Endothelial cell of umbilical vein (primary cell): ENCODE data around the gene USP28. TPM values are rescaled to one million over a fixed set of nuclear protein-coding genes. Genes with fewer than 3 reads are reported as not detected.
A peak's percentile ranks its signal among the peaks of the same experiment; 100 is the strongest.

Experiments
- BruUV-seq: library from RNA; stranded (reverse); fragments of 400-500 nt; replicated peaks from 2 replicates; lab custom pipeline; 2021; lab: Mats Ljungman, UMichigan
- CTCF ChIA-PET: fragments of 300-600, 350-600 bp; sonication (Branson Sonifier 250); formaldehyde crosslinking; loops from one replicate; lab custom pipeline; 2021; ENCODE audit warnings: antibody characterized with exemption, inconsistent platforms; lab: Charles Lee
- POLR2A ChIA-PET: fragments of 300-600, 350-600 bp; sonication (Branson Sonifier 250); formaldehyde crosslinking; loops from one replicate; lab custom pipeline; 2021; ENCODE audit warnings: antibody characterized with exemption, inconsistent platforms; lab: Charles Lee
- DNase-seq: peaks from one replicate; pipeline ENCODE4 v3.0.0-alpha.2; 2011; ENCODE audit warnings: low read depth, low spot score
- FAIRE-seq: peaks from 2 replicates; lab custom pipeline; 2011; peaks lifted over from hg19 to GRCh38; lab: Jason Lieb, UNC
- H2AFZ ChIP-seq: 2 replicates; pipeline ENCODE4 v1.6.0; 2012; ENCODE audit warnings: low read depth, low read length, control low read depth, inconsistent platforms
- H3K27ac ChIP-seq: 2 replicates; pipeline ENCODE4 v1.5.1; 2011; ENCODE audit warnings: low read depth, mild to moderate bottlenecking, control low read depth, low read length, moderate library complexity; ENCODE audit not compliant: insufficient read depth
- H3K27me3 ChIP-seq, 2 experiments: 2 replicates each; pipeline versions ENCODE4 v1.6.0 to v1.6.1; 2011; ENCODE audit warnings: low read length in 2 of 2, mixed read lengths in 1 of 2; ENCODE audit not compliant: control insufficient read depth in 2 of 2, insufficient read depth in 2 of 2
- H3K36me3 ChIP-seq, 2 experiments: 2 replicates in 1 of 2; 3 replicates in 1 of 2; pipeline ENCODE4 v1.5.1; 2011; ENCODE audit warnings: low read length in 2 of 2, mild to moderate bottlenecking in 1 of 2, moderate library complexity in 1 of 2; ENCODE audit not compliant: control insufficient read depth in 2 of 2, insufficient read depth in 2 of 2; ENCODE audit errors: extremely low read depth in 1 of 2
- H3K4me1 ChIP-seq: 3 replicates; pipeline ENCODE4 v1.5.1; 2011; ENCODE audit warnings: mild to moderate bottlenecking, low read length; ENCODE audit not compliant: control insufficient read depth, insufficient read depth; ENCODE audit errors: extremely low read depth
- H3K4me2 ChIP-seq: 2 replicates; pipeline ENCODE4 v1.6.1; 2011; ENCODE audit warnings: low read length, control low read depth, mixed read lengths; ENCODE audit not compliant: insufficient read depth
- H3K4me3 ChIP-seq, 3 experiments: fragments of 200-600 bp in 1 of 3; sonication (generic), shearing (Covaris generic) in 1 of 3; replicated peaks in 1 of 3; 2 replicates each; pipeline ENCODE4 v1.5.1; 2011 to 2016; ENCODE audit warnings: control low read depth in 3 of 3, low read length in 3 of 3, mild to moderate bottlenecking in 2 of 3, inconsistent platforms in 1 of 3, low read depth in 1 of 3, moderate library complexity in 1 of 3; ENCODE audit not compliant: insufficient read depth in 1 of 3
- H3K79me2 ChIP-seq: 2 replicates; pipeline ENCODE4 v1.6.0; 2012; ENCODE audit warnings: low read length, inconsistent platforms; ENCODE audit not compliant: control insufficient read depth, insufficient read depth
- H3K9ac ChIP-seq: replicated peaks from 2 replicates; pipeline ENCODE3; 2011; ENCODE audit warnings: low read length, control low read depth; ENCODE audit not compliant: insufficient read depth; ENCODE audit errors: extremely low read depth
- H3K9me1 ChIP-seq: replicated peaks from 3 replicates; pipeline ENCODE4 v1.6.0; 2011; ENCODE audit warnings: mild to moderate bottlenecking, low read length; ENCODE audit not compliant: control insufficient read depth, insufficient read depth; ENCODE audit errors: extremely low read depth
- H3K9me3 ChIP-seq: replicated peaks from 2 replicates; pipeline ENCODE4 v1.5.1; 2012; ENCODE audit warnings: low read length, inconsistent platforms; ENCODE audit not compliant: control insufficient read depth, insufficient read depth
- H4K20me1 ChIP-seq: replicated peaks from 2 replicates; pipeline ENCODE3; 2011; ENCODE audit warnings: mild to moderate bottlenecking, low read length; ENCODE audit not compliant: control insufficient read depth, insufficient read depth; ENCODE audit errors: extremely low read depth
- FOS ChIP-seq: IDR thresholded peaks from 2 replicates; pipeline ENCODE4 v1.6.1; 2011; ENCODE audit warnings: mild to moderate bottlenecking, low read length, moderate library complexity, borderline replicate concordance; ENCODE audit not compliant: insufficient read depth
- JUN ChIP-seq: IDR thresholded peaks from 2 replicates; pipeline ENCODE4 v1.6.1; 2011; ENCODE audit warnings: borderline replicate concordance, low read depth; ENCODE audit not compliant: insufficient read length, insufficient read depth
- POLR2A ChIP-seq: IDR thresholded peaks from 2 replicates; pipeline ENCODE4 v1.6.1; 2012; ENCODE audit warnings: low read depth, mild to moderate bottlenecking, control low read depth, low read length
- dilution Hi-C: fragments of 300-500 bp; cut with MboI; formaldehyde crosslinking; loops from one replicate; pipeline ENCODE4 v1.15.0; 2019; ENCODE audit warnings: low sequenced_read_pairs; ENCODE audit not compliant: extremely low pct_ligation_motif_present
- intact Hi-C: fragments of 100-400 bp; cut with micrococcal nuclease; formaldehyde crosslinking; loops from one replicate; pipeline ENCODE4 v1.10.0; 2022
- polyA plus RNA-seq, 4 experiments: library from polyadenylated mRNA; depleted of rRNA in 3 of 4; stranded (reverse) in 3 of 4; unstranded in 1 of 4; fragments of >200 nt; gene quantifications; 2 replicates each; pipeline versions ENCODE4 v1.2.1 to v1.2.3, GENCODE V29; 2011 to 2012; ENCODE audit warnings: missing spikeins in 1 of 4
- total RNA-seq: library from RNA; stranded (reverse); gene quantifications from 2 replicates; pipeline ENCODE4 v1.2.3, GENCODE V29; 2021
- TF ChIP-seq, protein P1 (sequence below), 2 donors: IDR thresholded peaks; 1 replicate in 1 of 2; 2 replicates in 1 of 2; pipeline ENCODE4 v1.5.1; 2011; ENCODE audit warnings: low read length in 2 of 2, mild to moderate bottlenecking in 2 of 2, moderate library complexity in 2 of 2, control low read depth in 1 of 2, inconsistent platforms in 1 of 2, low read depth in 1 of 2; ENCODE audit not compliant: insufficient read depth in 1 of 2; ENCODE audit errors: extremely low read depth in 1 of 2

USP28 gene
- total and polyA plus RNA-seq, 2 donors (not counting 3 experiments of a cell fraction or from before 2014, with no cell fraction given) = 19.2 to 29.6 TPM

DNA sequence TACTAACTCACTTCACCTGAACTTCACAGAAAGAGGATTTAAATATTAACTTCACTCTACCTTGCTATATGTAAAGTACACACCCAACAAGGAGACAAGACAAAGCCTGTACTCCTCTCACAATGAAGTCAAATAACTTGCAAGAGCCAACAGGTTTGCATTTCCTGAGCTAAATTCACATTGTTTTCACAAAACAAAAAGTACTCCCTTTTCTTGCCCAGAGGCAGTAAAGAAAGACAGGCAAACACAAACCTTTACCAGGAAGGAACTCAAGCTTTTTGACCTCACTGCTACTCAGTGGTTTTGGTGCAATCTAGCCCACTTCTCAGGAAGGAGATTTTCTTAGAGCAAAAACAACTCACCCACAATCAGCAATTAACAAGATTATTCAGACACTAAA, 15.7 kb downstream of the USP28 start:
- Histone ChIP-seq H3K36me3 (no peaks in the 10 kb centered on the region), H3K9ac (no peak overlapping the region), H3K9me3 (no peaks in the 10 kb centered on the region), H4K20me1 (no peaks in the 10 kb centered on the region), H3K79me2 (peaks cover 8% of the 10 kb centered on the region), H3K4me3 (no peak overlapping the region), H2AFZ (no peak overlapping the region), H3K9me1 (peaks cover 2% of the 10 kb centered on the region), H3K27me3 (no peaks in the 10 kb centered on the region), H3K27ac (no peak overlapping the region), H3K4me1 (peaks cover 5% of the 10 kb centered on the region), H3K4me2 (no peak overlapping the region)
- ChIA-PET POLR2A (no interaction called here), CTCF (interaction anchor here (0.6 to 1.2 kb wide), 3 partner anchors 15 to 73 kb away, joined by 3 read pairs; no protein-coding TSS in a partner anchor)
- FAIRE-seq (no peak), DNase-seq (peak; percentile 24)
- no TSS peak for BruUV-seq
- no peak for TF ChIP-seq JUN
- TF ChIP-seq FOS = no peak
- TF ChIP-seq, protein P1, sequence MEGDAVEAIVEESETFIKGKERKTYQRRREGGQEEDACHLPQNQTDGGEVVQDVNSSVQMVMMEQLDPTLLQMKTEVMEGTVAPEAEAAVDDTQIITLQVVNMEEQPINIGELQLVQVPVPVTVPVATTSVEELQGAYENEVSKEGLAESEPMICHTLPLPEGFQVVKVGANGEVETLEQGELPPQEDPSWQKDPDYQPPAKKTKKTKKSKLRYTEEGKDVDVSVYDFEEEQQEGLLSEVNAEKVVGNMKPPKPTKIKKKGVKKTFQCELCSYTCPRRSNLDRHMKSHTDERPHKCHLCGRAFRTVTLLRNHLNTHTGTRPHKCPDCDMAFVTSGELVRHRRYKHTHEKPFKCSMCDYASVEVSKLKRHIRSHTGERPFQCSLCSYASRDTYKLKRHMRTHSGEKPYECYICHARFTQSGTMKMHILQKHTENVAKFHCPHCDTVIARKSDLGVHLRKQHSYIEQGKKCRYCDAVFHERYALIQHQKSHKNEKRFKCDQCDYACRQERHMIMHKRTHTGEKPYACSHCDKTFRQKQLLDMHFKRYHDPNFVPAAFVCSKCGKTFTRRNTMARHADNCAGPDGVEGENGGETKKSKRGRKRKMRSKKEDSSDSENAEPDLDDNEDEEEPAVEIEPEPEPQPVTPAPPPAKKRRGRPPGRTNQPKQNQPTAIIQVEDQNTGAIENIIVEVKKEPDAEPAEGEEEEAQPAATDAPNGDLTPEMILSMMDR (IDR thresholded peaks at IDR 0.05; ENCODE audit: extremely low read depth in 1 of 2, insufficient read depth in 1 of 2, low read depth in 1 of 2, low read length in 2 of 2) = no peak
- no peak for TF ChIP-seq POLR2A
- dilution Hi-C loops (no loop called here), intact Hi-C loops (no loop called here)
